ENCODE results near the gene KIFC1. TPM values are rescaled to one million over a fixed set of nuclear protein-coding genes. Genes with fewer than 3 reads are reported as not detected.
A peak's percentile ranks its signal among the peaks of the same experiment; 100 is the strongest.

The KIFC1 gene
- total RNA-seq, 4 donors from 2014 or later, result 9.6 to 38.9 (median 11.2) TPM

- intact Hi-C loops (cut with DNase I), result no loop called here
- Histone ChIP-seq H3K9me3 (no peaks in the 10 kb centered on the region), H3K36me3 (peaks cover 0 to 14% (median 0%) of the 10 kb centered on the region in 3 donors), H3K4me3 (peak overlapping the region in 1 of 4 donors; percentile 39), H3K27me3 (no peaks in the 10 kb centered on the region), H3K27ac (peak overlapping the region in 3 of 4 donors; percentile 85 to 96 (median 91)), H3K4me1 (peaks cover 42 to 75% (median 46%) of the 10 kb centered on the region in 3 donors)
- TF ChIP-seq POLR2A (IDR thresholded peaks at IDR 0.05) (no peak), CTCF (IDR thresholded peaks at IDR 0.05) (no peak)
- WGBS, 2 donors, result 34 to 38% methylated on average over 2 of the region's 2 CpGs
- DNase-seq, result no peak
Observed at GRCh38 chr6:33430334-33430733, 38.7 kb downstream of the KIFC1 start.

GRCh38 chr6:33430991-33431879 lies 39.6 kb downstream of the KIFC1 start:
- H3K36me3 ChIP-seq, result peaks cover 0 to 23% (median 2%) of the 10 kb centered on the region in 3 donors
- 4% methylated on average over 10 of the region's 12 CpGs for WGBS, 2 donors
- no peak for TF ChIP-seq POLR2A (IDR thresholded peaks at IDR 0.05)
- TF ChIP-seq CTCF (IDR thresholded peaks at IDR 0.05), result no peak
- H3K4me1 ChIP-seq, result peaks cover 37 to 68% (median 46%) of the 10 kb centered on the region in 3 donors
- H3K27ac ChIP-seq, result peak overlapping the region in 2 of 4 donors; percentile 69 to 96
- intact Hi-C loops (cut with DNase I), result no loop called here
- no peak for DNase-seq
- H3K9me3 ChIP-seq, result no peaks in the 10 kb centered on the region
- peak overlapping the region in 2 of 4 donors; percentile 18 to 39 for H3K4me3 ChIP-seq
- no peaks in the 10 kb centered on the region for H3K27me3 ChIP-seq

GRCh38 chr6:33431880-33432541 lies 40.4 kb downstream of the KIFC1 start:
- intact Hi-C loops (cut with DNase I), result no loop called here
- TF ChIP-seq CTCF (IDR thresholded peaks at IDR 0.05), result no peak
- no peak for TF ChIP-seq POLR2A (IDR thresholded peaks at IDR 0.05)
- peak overlapping the region in 2 of 4 donors; percentile 69 to 96 for H3K27ac ChIP-seq

GRCh38 chr6:33432546-33432945 lies 40.9 kb downstream of the KIFC1 start:
- no peak for TF ChIP-seq POLR2A (IDR thresholded peaks at IDR 0.05)
- no peak for TF ChIP-seq CTCF (IDR thresholded peaks at IDR 0.05)
- WGBS, 2 donors, result 35 to 66% methylated on average over 2 to 7 of the region's 10 CpGs
- H3K4me1 ChIP-seq, result peaks cover 24 to 55% (median 35%) of the 10 kb centered on the region in 3 donors

More at GRCh38 chr6:33431880-33432541, 40.4 kb downstream of the KIFC1 start:
- H3K36me3 ChIP-seq, result peaks cover 2 to 31% (median 9%) of the 10 kb centered on the region in 3 donors
- H3K9me3 ChIP-seq, result no peaks in the 10 kb centered on the region
- no peaks in the 10 kb centered on the region for H3K27me3 ChIP-seq
- WGBS, 2 donors, result 25 to 56% methylated on average over 1 of the region's 12 CpGs
- H3K4me3 ChIP-seq, result peak overlapping the region in 1 of 4 donors; percentile 39
- DNase-seq, result no peak
- H3K4me1 ChIP-seq, result peaks cover 29 to 61% (median 40%) of the 10 kb centered on the region in 3 donors

More at GRCh38 chr6:33432546-33432945, 40.9 kb downstream of the KIFC1 start:
- Histone ChIP-seq H3K36me3 (peaks cover 6 to 37% (median 14%) of the 10 kb centered on the region in 3 donors), H3K27ac (peak overlapping the region in 2 of 4 donors; percentile 69 to 96), H3K4me3 (no peak overlapping the region), H3K27me3 (no peaks in the 10 kb centered on the region), H3K9me3 (no peaks in the 10 kb centered on the region)
- no peak for DNase-seq
- intact Hi-C loops (cut with DNase I), result no loop called here
